ENCODE measurements around the gene NDUFV3.

NDUFV3 gene

DNA sequence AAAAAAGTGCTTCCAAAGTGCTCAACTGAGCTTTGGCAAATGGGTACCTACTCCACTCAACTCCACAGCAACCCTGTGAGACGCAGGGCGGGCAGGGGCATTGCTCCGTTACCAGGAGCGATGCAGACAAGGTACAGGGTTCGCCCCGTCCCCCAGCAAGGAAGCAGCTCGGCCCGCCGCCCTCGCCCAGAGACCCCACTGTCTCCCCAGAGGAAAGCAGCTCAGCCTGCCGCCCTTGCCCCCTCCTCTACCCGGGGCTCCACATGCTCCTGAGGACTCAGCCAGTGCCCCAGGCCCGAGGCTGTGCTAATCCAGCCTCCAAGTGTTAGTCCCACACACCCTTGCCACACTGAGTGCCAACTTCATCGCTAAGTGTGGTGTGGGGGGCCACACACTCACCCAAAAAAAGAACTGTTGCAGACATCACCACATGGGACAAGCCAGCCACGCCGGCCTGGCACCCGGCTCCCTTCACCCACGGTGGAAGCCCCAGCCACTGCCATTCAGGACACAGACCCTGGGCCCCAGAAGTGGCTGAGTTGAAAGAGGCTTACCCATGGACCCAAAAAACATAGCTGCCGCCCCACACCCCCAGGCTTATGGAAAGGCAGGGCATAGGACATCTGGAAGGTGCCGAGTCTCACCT is 40.1 kb upstream of the NDUFV3 start:
- no peak for TF ChIP-seq RAD21 (IDR thresholded peaks at IDR 0.05; ENCODE audit: low read depth)
- TF ChIP-seq FOXM1 (IDR thresholded peaks at IDR 0.05; ENCODE audit: borderline replicate concordance, low read depth): no peak
- TF ChIP-seq CREB1 (IDR thresholded peaks at IDR 0.05; ENCODE audit: low read depth): no peak
- TF ChIP-seq, protein P1, sequence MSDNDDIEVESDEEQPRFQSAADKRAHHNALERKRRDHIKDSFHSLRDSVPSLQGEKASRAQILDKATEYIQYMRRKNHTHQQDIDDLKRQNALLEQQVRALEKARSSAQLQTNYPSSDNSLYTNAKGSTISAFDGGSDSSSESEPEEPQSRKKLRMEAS (IDR thresholded peaks at IDR 0.05): no peak
- TF ChIP-seq ZBTB7A (IDR thresholded peaks at IDR 0.05; ENCODE audit: low read depth): no peak
- no peak for TF ChIP-seq YY1 (IDR thresholded peaks at IDR 0.05; ENCODE audit: low read depth)
- TF ChIP-seq EP300 (IDR thresholded peaks at IDR 0.05; ENCODE audit: borderline replicate concordance): no peak

DNA sequence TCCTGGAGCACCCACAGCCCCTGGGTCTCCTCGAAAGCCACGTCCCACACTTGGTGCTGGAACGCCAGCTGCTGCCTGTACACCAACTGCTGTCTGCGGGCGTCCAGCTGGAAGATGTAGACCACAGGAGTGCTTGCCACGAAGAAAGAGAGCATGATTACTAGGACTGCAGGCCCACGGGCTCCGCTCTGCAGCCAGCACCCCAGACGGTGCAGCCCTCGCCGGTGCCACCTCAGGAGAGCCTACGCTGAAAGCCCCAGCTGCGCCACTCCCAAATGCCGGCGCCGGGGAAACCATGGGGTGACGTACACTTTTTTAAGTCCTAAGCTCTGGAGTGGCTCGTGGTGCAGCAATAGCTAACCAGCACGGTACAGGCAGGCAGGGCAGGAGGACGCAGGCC is 39.5 kb upstream of the NDUFV3 start:
- TF ChIP-seq CEBPB (IDR thresholded peaks at IDR 0.05) (no peak), ZBTB7A (IDR thresholded peaks at IDR 0.05; ENCODE audit: low read depth) (no peak), CREB1 (IDR thresholded peaks at IDR 0.05; ENCODE audit: low read depth) (no peak), EGR1 (IDR thresholded peaks at IDR 0.05) (no peak), YY1 (IDR thresholded peaks at IDR 0.05; ENCODE audit: low read depth) (no peak), FOXM1 (IDR thresholded peaks at IDR 0.05; ENCODE audit: borderline replicate concordance, low read depth) (no peak), NFIC (IDR thresholded peaks at IDR 0.05) (no peak)
- TF ChIP-seq, protein P1 (IDR thresholded peaks at IDR 0.05): no peak

DNA sequence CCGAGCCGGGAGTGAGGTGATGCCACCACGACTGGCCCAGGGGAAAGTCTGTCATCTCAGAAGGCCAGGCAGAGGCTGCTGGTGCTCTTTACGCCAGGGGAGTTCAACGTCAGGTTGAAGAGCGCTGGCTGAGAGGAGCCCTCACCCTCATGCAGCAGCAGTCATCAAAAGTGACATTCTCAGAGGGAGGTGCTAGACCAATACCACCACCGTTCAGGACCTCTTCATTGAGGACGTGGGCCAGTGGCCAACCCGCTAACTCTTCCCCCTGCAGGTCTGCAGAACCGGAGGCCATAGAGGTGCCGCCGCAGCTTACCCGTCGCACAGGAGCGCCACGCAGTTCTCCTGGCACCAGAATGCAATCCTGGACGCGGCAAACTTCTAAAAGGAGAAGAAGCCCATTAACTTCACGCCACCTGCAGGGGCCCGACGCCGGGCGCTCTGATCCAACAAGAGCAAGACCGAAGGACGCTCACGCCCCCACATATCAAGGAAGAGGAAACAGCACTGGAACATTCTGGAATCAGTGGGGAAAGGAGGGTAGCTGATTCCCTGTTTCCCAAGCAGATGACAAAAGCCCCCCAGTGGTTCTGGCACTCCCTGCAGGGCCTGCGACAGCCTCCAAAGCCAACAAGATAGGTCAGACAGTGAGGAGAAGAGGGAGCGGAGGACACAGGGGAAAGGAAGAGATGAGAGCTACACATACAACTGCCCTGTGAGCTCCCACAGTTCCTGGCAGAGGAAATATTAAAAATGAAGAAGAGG is 38.7 kb upstream of the NDUFV3 start:
- TF ChIP-seq, protein P1 (IDR thresholded peaks at IDR 0.05): no peak
- no peak for TF ChIP-seq TEAD4 (IDR thresholded peaks at IDR 0.05)
- TF ChIP-seq ZBTB7A (IDR thresholded peaks at IDR 0.05; ENCODE audit: low read depth): no peak
- TF ChIP-seq TCF12 (IDR thresholded peaks at IDR 0.05; ENCODE audit: low read depth): no peak
- no peak for TF ChIP-seq EP300 (IDR thresholded peaks at IDR 0.05; ENCODE audit: borderline replicate concordance)
- TF ChIP-seq, protein P2, sequence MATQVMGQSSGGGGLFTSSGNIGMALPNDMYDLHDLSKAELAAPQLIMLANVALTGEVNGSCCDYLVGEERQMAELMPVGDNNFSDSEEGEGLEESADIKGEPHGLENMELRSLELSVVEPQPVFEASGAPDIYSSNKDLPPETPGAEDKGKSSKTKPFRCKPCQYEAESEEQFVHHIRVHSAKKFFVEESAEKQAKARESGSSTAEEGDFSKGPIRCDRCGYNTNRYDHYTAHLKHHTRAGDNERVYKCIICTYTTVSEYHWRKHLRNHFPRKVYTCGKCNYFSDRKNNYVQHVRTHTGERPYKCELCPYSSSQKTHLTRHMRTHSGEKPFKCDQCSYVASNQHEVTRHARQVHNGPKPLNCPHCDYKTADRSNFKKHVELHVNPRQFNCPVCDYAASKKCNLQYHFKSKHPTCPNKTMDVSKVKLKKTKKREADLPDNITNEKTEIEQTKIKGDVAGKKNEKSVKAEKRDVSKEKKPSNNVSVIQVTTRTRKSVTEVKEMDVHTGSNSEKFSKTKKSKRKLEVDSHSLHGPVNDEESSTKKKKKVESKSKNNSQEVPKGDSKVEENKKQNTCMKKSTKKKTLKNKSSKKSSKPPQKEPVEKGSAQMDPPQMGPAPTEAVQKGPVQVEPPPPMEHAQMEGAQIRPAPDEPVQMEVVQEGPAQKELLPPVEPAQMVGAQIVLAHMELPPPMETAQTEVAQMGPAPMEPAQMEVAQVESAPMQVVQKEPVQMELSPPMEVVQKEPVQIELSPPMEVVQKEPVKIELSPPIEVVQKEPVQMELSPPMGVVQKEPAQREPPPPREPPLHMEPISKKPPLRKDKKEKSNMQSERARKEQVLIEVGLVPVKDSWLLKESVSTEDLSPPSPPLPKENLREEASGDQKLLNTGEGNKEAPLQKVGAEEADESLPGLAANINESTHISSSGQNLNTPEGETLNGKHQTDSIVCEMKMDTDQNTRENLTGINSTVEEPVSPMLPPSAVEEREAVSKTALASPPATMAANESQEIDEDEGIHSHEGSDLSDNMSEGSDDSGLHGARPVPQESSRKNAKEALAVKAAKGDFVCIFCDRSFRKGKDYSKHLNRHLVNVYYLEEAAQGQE (IDR thresholded peaks at IDR 0.05; ENCODE audit: low read depth): no peak
- no peak for TF ChIP-seq TAF1 (IDR thresholded peaks at IDR 0.05; ENCODE audit: low read depth)
- TF ChIP-seq CEBPB (IDR thresholded peaks at IDR 0.05): no peak
- TF ChIP-seq RAD21 (IDR thresholded peaks at IDR 0.05; ENCODE audit: low read depth): no peak
- no peak for TF ChIP-seq YY1 (IDR thresholded peaks at IDR 0.05; ENCODE audit: low read depth)
- TF ChIP-seq FOXM1 (IDR thresholded peaks at IDR 0.05; ENCODE audit: borderline replicate concordance, low read depth): no peak
- TF ChIP-seq NFIC (IDR thresholded peaks at IDR 0.05): no peak
- TF ChIP-seq CREB1 (IDR thresholded peaks at IDR 0.05; ENCODE audit: low read depth): no peak
- no peak for TF ChIP-seq EGR1 (IDR thresholded peaks at IDR 0.05)
- TF ChIP-seq, protein P3, sequence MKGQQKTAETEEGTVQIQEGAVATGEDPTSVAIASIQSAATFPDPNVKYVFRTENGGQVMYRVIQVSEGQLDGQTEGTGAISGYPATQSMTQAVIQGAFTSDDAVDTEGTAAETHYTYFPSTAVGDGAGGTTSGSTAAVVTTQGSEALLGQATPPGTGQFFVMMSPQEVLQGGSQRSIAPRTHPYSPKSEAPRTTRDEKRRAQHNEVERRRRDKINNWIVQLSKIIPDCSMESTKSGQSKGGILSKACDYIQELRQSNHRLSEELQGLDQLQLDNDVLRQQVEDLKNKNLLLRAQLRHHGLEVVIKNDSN (IDR thresholded peaks at IDR 0.05): no peak

DNA sequence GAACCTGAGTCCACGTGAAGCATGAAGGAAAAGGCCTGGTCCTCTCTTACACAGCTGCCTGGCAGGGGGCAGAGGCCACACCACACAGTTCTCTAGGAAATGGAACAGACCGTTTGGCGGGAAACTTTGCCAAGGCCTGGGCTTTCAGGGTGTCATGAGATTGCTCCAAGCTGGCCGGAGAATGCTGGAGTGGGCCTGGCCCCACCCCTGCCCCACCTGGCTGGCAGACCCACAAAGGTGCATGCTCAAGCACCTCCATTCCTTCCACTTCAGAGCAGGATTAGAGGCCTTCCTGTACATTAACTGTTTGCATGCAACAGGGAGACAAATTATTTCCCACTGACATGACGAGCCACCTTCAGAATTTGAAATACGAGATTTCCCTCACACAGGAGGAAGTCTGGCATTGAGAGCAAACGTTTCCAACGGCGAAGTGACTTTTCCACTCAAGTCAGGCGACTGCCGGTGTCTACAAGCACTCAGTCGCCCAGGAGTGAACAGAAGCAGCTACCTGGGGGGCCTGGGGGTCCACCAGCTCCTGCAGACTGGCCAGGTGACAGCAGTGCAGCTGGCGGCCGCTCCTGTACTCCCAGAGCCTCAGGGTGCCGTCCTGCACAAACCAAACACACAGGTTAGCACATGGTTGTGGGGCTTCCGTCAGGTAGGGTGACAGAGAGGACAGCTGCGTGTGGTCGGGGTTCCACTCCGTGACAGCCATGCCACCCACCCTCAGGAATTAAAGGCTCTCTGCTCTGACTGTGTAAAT is 37.8 kb upstream of the NDUFV3 start:
- no peak for TF ChIP-seq TEAD4 (IDR thresholded peaks at IDR 0.05)
- TF ChIP-seq, protein P2 (IDR thresholded peaks at IDR 0.05; ENCODE audit: low read depth): no peak
- TF ChIP-seq TCF12 (IDR thresholded peaks at IDR 0.05; ENCODE audit: low read depth): no peak
- TF ChIP-seq RAD21 (IDR thresholded peaks at IDR 0.05; ENCODE audit: low read depth): no peak
- no peak for TF ChIP-seq NFIC (IDR thresholded peaks at IDR 0.05)
- TF ChIP-seq EGR1 (IDR thresholded peaks at IDR 0.05): no peak
- TF ChIP-seq TAF1 (IDR thresholded peaks at IDR 0.05; ENCODE audit: low read depth): no peak
- TF ChIP-seq, protein P1 (IDR thresholded peaks at IDR 0.05): no peak
- no peak for TF ChIP-seq YY1 (IDR thresholded peaks at IDR 0.05; ENCODE audit: low read depth)
- no peak for TF ChIP-seq EP300 (IDR thresholded peaks at IDR 0.05; ENCODE audit: borderline replicate concordance)
- TF ChIP-seq CEBPB (IDR thresholded peaks at IDR 0.05): no peak
- TF ChIP-seq CREB1 (IDR thresholded peaks at IDR 0.05; ENCODE audit: low read depth): no peak
- TF ChIP-seq ZBTB7A (IDR thresholded peaks at IDR 0.05; ENCODE audit: low read depth): no peak
- TF ChIP-seq FOXM1 (IDR thresholded peaks at IDR 0.05; ENCODE audit: borderline replicate concordance, low read depth): no peak

DNA sequence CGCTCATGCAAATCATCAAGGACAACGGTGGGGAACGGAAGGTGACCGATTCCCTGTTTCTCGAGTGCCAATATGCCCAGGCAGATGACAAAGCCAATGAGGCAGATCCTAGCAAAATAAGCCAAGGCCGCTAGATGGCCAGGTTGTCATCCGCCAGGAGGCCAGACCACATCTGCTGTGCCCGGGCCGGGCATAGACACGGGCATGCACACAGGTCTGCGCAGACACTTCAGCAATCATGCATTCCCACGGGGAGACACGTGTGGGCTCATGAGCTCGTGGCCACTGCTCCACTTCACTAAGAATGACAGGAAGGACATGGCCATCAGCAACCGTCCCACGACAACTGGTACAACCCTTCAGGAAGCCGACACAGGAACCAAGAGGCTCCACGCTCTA is 37.2 kb upstream of the NDUFV3 start:
- TF ChIP-seq NFIC (IDR thresholded peaks at IDR 0.05) (no peak), ZBTB7A (IDR thresholded peaks at IDR 0.05; ENCODE audit: low read depth) (no peak), EP300 (IDR thresholded peaks at IDR 0.05; ENCODE audit: borderline replicate concordance) (no peak), TEAD4 (IDR thresholded peaks at IDR 0.05) (no peak), CEBPB (IDR thresholded peaks at IDR 0.05) (no peak), TCF12 (IDR thresholded peaks at IDR 0.05; ENCODE audit: low read depth) (no peak), FOXM1 (IDR thresholded peaks at IDR 0.05; ENCODE audit: borderline replicate concordance, low read depth) (no peak), CREB1 (IDR thresholded peaks at IDR 0.05; ENCODE audit: low read depth) (no peak)
- TF ChIP-seq, protein P1 (IDR thresholded peaks at IDR 0.05): no peak
- TF ChIP-seq, protein P2 (IDR thresholded peaks at IDR 0.05; ENCODE audit: low read depth): no peak
- TF ChIP-seq, protein P3 (IDR thresholded peaks at IDR 0.05): no peak
